Activated CD4-positive, CD25-positive, alpha-beta regulatory T cell (primary cell): ENCODE results near the gene HCFC1.

Experiments used
- DNase-seq, 4 experiments: peaks; one replicate each; lab custom pipeline; 2025; lab: John Stamatoyannopoulos, UW

HCFC1 gene

GRCh38 chrX:153974003-153974725 lies 2.5 kb upstream of the HCFC1 start:
- DNase-seq = no peak

- DNase-seq = no peak
Measured at GRCh38 chrX:153973127-153974002, 1.7 kb upstream of the HCFC1 start.

- peak; percentile 66 to 77 (median 72) for DNase-seq
Measured at GRCh38 chrX:153972368-153973126, 929 bp upstream of the HCFC1 start, which contains the start of gene TMEM187. Gene TMEM187 (plus strand): TSS chrX:153972754. CDS start chrX:153982063, 9,309 bp downstream.

GRCh38 chrX:153971124-153971449 lies 531 bp downstream of the HCFC1 start:
- peak; percentile 61 to 78 (median 70) for DNase-seq

- no peak for DNase-seq
Measured at GRCh38 chrX:153970357-153971123, 1.1 kb downstream of the HCFC1 start.

GRCh38 chrX:153969904-153970356 lies 1.7 kb downstream of the HCFC1 start:
- DNase-seq = no peak

GRCh38 chrX:153969125-153969903 lies 2.3 kb downstream of the HCFC1 start:
- no peak for DNase-seq

GRCh38 chrX:153968754-153969124 lies 2.9 kb downstream of the HCFC1 start:
- no peak for DNase-seq

- no peak for DNase-seq
Measured at GRCh38 chrX:153968255-153968654, 3.4 kb downstream of the HCFC1 start.

- DNase-seq = no peak
Measured at GRCh38 chrX:153967536-153968224, 3.9 kb downstream of the HCFC1 start.

- no peak for DNase-seq
Measured at GRCh38 chrX:153966841-153967535, 4.6 kb downstream of the HCFC1 start.

- no peak for DNase-seq
Measured at GRCh38 chrX:153966283-153966688, 5.3 kb downstream of the HCFC1 start.

GRCh38 chrX:153965406-153965805 lies 6.2 kb downstream of the HCFC1 start:
- no peak for DNase-seq

GRCh38 chrX:153964105-153964504 lies 7.5 kb downstream of the HCFC1 start:
- DNase-seq = no peak

GRCh38 chrX:153963546-153963945 lies 8.1 kb downstream of the HCFC1 start:
- DNase-seq = no peak

- no peak for DNase-seq
Measured at GRCh38 chrX:153961292-153961691, 10.3 kb downstream of the HCFC1 start.

GRCh38 chrX:153960786-153961185 lies 10.8 kb downstream of the HCFC1 start:
- DNase-seq = no peak

- DNase-seq = no peak
Measured at GRCh38 chrX:153960077-153960476, 11.5 kb downstream of the HCFC1 start.

GRCh38 chrX:153959649-153960048 lies 12.0 kb downstream of the HCFC1 start:
- no peak for DNase-seq

- no peak for DNase-seq
Measured at GRCh38 chrX:153958605-153959004, 13.0 kb downstream of the HCFC1 start.
